Nephron (organoid): ENCODE results near the gene LILRB4.
"Not testable (repeated sequence)": the region's sequence is repeated elsewhere in the genome, so short reads cannot be mapped to it uniquely, and the experiment has no call there.

ENCODE experiments used
- H3K27ac Mint-ChIP-seq, 3 experiments: 2 replicates each; pipeline ENCODE4 v1.8.0; 2020; ENCODE audit warnings: mixed read lengths in 3 of 3, mild to moderate bottlenecking in 2 of 3, moderate library complexity in 1 of 3
- H3K27me3 Mint-ChIP-seq: 2 replicates; pipeline ENCODE4 v1.8.0; 2021; ENCODE audit warnings: low read depth, mild to moderate bottlenecking, moderate library complexity, mixed read lengths
- H3K36me3 Mint-ChIP-seq: 2 replicates; pipeline ENCODE4 v1.8.0; 2020; ENCODE audit warnings: low read depth, mixed read lengths
- H3K4me1 Mint-ChIP-seq: 2 replicates; pipeline ENCODE4 v1.8.0; 2020; ENCODE audit warnings: mixed read lengths
- H3K4me3 Mint-ChIP-seq, 3 experiments: 2 replicates each; pipeline ENCODE4 v1.8.0; 2020; ENCODE audit warnings: mild to moderate bottlenecking in 3 of 3, mixed read lengths in 3 of 3, moderate library complexity in 2 of 3
- H3K9me3 Mint-ChIP-seq: 2 replicates; pipeline ENCODE4 v1.8.0; 2020; ENCODE audit warnings: mixed read lengths
- CTCF ChIP-seq, 3 experiments: fragments of 200-600 bp; sonication (generic); IDR thresholded peaks; one replicate each; pipeline ENCODE4 v1.5.0; 2021; ENCODE audit warnings: antibody characterized with exemption in 3 of 3; ENCODE audit not compliant: unreplicated experiment in 3 of 3

LILRB4 gene

DNA sequence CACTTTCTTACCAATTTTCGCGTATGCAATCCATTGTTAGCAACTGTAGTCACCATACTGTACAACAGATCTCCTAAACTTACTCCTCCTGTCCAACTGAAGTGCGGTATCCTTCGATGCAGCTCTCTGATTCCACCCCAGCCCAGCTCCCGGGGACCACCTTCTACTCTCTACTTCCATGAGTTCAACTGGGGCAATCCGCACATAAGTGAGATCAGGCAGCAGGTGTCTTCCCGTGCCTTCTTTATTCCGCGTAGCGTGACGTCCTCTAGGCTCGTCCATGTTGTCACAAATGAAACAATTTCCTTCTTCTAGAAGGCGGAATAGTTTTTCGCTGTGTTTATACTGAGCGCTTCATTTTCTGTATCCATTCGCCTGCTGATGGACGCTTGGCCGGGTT lies 24.1 kb upstream of the LILRB4 start:
- Mint-ChIP-seq H3K36me3 (no peaks in the 10 kb centered on the region), H3K9me3 (peaks cover 30% of the 10 kb centered on the region), H3K4me3 (no peak overlapping the region), H3K27ac (no peak overlapping the region), H3K27me3 (no peaks in the 10 kb centered on the region), H3K4me1 (no peaks in the 10 kb centered on the region)
- no peak for TF ChIP-seq CTCF (IDR thresholded peaks at IDR 0.05; ENCODE audit: unreplicated experiment in 3 of 3)

- H3K9me3 Mint-ChIP-seq: peaks cover 40% of the 10 kb centered on the region
- not testable (repeated sequence) for H3K4me1 Mint-ChIP-seq, H3K4me3 Mint-ChIP-seq, H3K27me3 Mint-ChIP-seq, H3K27ac Mint-ChIP-seq, H3K36me3 Mint-ChIP-seq
Observed at GRCh38 chr19:54642953-54643352, 19.8 kb upstream of the LILRB4 start.

GRCh38 chr19:54643583-54643982 lies 19.2 kb upstream of the LILRB4 start:
- H3K9me3 Mint-ChIP-seq: peaks cover 44% of the 10 kb centered on the region
- H3K4me1 Mint-ChIP-seq, H3K36me3 Mint-ChIP-seq, H3K27me3 Mint-ChIP-seq, H3K4me3 Mint-ChIP-seq, H3K27ac Mint-ChIP-seq: not testable (repeated sequence)

- no peak for TF ChIP-seq CTCF (IDR thresholded peaks at IDR 0.05; ENCODE audit: unreplicated experiment in 3 of 3)
- Mint-ChIP-seq H3K4me1 (no peaks in the 10 kb centered on the region), H3K4me3 (no peak overlapping the region), H3K9me3 (peaks cover 44% of the 10 kb centered on the region), H3K27me3 (no peaks in the 10 kb centered on the region), H3K27ac (no peak overlapping the region), H3K36me3 (no peaks in the 10 kb centered on the region)
Observed at GRCh38 chr19:54644056-54644455, 18.7 kb upstream of the LILRB4 start.

GRCh38 chr19:54646331-54646841 lies 16.4 kb upstream of the LILRB4 start:
- Mint-ChIP-seq H3K4me1 (no peaks in the 10 kb centered on the region), H3K27me3 (no peaks in the 10 kb centered on the region), H3K4me3 (no peak overlapping the region), H3K27ac (no peak overlapping the region), H3K9me3 (peaks cover 44% of the 10 kb centered on the region), H3K36me3 (no peaks in the 10 kb centered on the region)
- TF ChIP-seq CTCF (IDR thresholded peaks at IDR 0.05; ENCODE audit: unreplicated experiment in 3 of 3): no peak

DNA sequence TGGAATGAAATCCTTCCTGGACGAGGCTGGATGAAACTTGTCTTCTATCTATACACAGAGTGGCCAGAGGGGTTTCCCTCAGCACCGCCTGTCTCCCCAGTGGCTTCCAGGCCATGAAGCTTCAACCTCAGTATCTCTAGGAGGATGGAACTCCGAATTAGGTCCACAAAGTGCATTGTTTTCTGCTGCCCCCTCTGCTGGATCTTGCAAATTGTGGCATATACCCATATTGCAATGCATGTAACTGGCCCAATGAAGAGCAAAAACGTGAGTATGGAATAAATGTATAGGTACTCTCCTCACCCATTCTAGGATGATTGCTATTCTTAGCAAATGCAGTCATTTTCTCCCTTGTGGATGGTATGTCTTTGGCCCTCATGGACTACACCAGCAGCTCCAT lies 14.7 kb upstream of the LILRB4 start:
- Mint-ChIP-seq H3K36me3 (no peaks in the 10 kb centered on the region), H3K4me3 (no peak overlapping the region), H3K27me3 (no peaks in the 10 kb centered on the region), H3K27ac (no peak overlapping the region), H3K4me1 (no peaks in the 10 kb centered on the region), H3K9me3 (peaks cover 46% of the 10 kb centered on the region)
- TF ChIP-seq CTCF (IDR thresholded peaks at IDR 0.05; ENCODE audit: unreplicated experiment in 3 of 3): no peak

DNA sequence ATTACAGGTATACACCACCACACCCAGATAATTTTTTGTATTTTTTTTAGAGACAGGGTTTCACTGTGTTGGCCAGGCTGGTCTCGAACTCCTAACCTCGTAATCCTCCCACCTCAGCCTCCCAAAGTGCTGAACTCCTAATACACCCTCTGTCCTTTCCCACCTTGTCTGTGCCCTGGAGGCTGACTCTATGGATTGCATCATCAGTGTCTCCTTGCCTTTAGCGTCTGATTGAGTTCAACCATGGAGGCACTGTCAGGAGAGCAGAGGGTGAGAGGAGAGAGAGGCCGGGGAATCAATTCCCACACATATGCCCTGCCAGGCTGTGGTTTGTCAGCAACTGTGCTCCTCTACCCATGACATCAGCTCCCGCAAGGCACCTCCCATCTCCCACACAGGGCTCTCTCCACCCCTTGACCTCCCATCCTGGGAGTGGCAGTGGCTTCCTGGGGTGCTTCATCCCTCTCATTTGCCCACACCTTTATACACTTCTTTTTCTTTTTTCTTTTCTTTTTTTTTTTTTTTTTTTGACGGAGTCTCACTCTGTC lies 12.6 kb upstream of the LILRB4 start:
- TF ChIP-seq CTCF (IDR thresholded peaks at IDR 0.05; ENCODE audit: unreplicated experiment in 3 of 3): no peak
- Mint-ChIP-seq H3K4me3 (no peak overlapping the region), H3K27ac (no peak overlapping the region), H3K27me3 (no peaks in the 10 kb centered on the region), H3K9me3 (peaks cover 50% of the 10 kb centered on the region), H3K4me1 (no peaks in the 10 kb centered on the region), H3K36me3 (no peaks in the 10 kb centered on the region)
